ENCODE measurements around the gene RHBDD2.
"Not testable (repeated sequence)": the region's sequence is repeated elsewhere in the genome, so short reads cannot be mapped to it uniquely, and the experiment has no call there.

The RHBDD2 gene

GRCh38 chr7:75889223-75889825 is 10.5 kb downstream of the RHBDD2 start:
- no peak for DNase-seq

- no peak for DNase-seq
These were observed 11.0 kb downstream of the RHBDD2 start for GRCh38 chr7:75889826-75890225.

- not testable (repeated sequence) for DNase-seq
These were observed 12.4 kb downstream of the RHBDD2 start for GRCh38 chr7:75891237-75891636.

GRCh38 chr7:75891815-75892411 is 13.1 kb downstream of the RHBDD2 start:
- DNase-seq = no peak

GRCh38 chr7:75892634-75893272 is 13.9 kb downstream of the RHBDD2 start:
- no peak for DNase-seq

- DNase-seq = no peak
These were observed 18.0 kb downstream of the RHBDD2 start for GRCh38 chr7:75896803-75897327.

GRCh38 chr7:75900617-75901315 is 21.9 kb downstream of the RHBDD2 start:
- DNase-seq = no peak

- peak; percentile 68 for DNase-seq
These were observed 27.2 kb downstream of the RHBDD2 start for GRCh38 chr7:75905785-75906604.

- DNase-seq = no peak
These were observed 28.3 kb downstream of the RHBDD2 start for GRCh38 chr7:75906991-75907667.

- DNase-seq = not testable (repeated sequence)
These were observed 28.8 kb downstream of the RHBDD2 start for GRCh38 chr7:75907668-75908039.

- DNase-seq = no peak
These were observed 30.8 kb downstream of the RHBDD2 start for GRCh38 chr7:75909521-75910132.

GRCh38 chr7:75911186-75911585 is 32.4 kb downstream of the RHBDD2 start:
- DNase-seq = not testable (repeated sequence)

GRCh38 chr7:75913437-75913836 is 34.6 kb downstream of the RHBDD2 start:
- no peak for DNase-seq

GRCh38 chr7:75914169-75914654 is 35.4 kb downstream of the RHBDD2 start:
- no peak for DNase-seq

- DNase-seq = peak; percentile 91
These were observed 36.0 kb downstream of the RHBDD2 start, which contains the start of gene POR for GRCh38 chr7:75914655-75915415. TSS of gene POR (plus strand) at chr7:75915155. CDS start at chr7:75954002, 38,847 bp downstream.

- DNase-seq = no peak
These were observed 36.8 kb downstream of the RHBDD2 start for GRCh38 chr7:75915416-75916156.

- DNase-seq = no peak
These were observed 37.4 kb downstream of the RHBDD2 start for GRCh38 chr7:75916259-75916658.

- no peak for DNase-seq
These were observed 38.1 kb downstream of the RHBDD2 start for GRCh38 chr7:75916685-75917634.

Measured in NCI-H774 (cell line).